HFFc6 (cell line): ENCODE measurements around the gene CALML3. TPM values are rescaled to one million over a fixed set of nuclear protein-coding genes. Genes with fewer than 3 reads are reported as not detected.
"Not testable (repeated sequence)": the region's sequence is repeated elsewhere in the genome, so short reads cannot be mapped to it uniquely, and the experiment has no call there.

Experiments
- DNase-seq: peaks from one replicate; pipeline ENCODE4 v3.0.0-alpha.2; 2018
- H3K27ac Mint-ChIP-seq: 2 replicates; pipeline ENCODE4 v1.8.0; 2020; ENCODE audit warnings: mild to moderate bottlenecking, mixed read lengths
- H3K27me3 Mint-ChIP-seq: 2 replicates; pipeline ENCODE4 v1.8.0; 2021; ENCODE audit warnings: mild to moderate bottlenecking, moderate library complexity, mixed read lengths; ENCODE audit not compliant: insufficient read depth
- H3K36me3 Mint-ChIP-seq: 2 replicates; pipeline ENCODE4 v1.8.0; 2021; ENCODE audit warnings: low read depth, mixed read lengths
- H3K4me1 Mint-ChIP-seq: 2 replicates; pipeline ENCODE4 v1.8.0; 2020; ENCODE audit warnings: low read depth, mixed read lengths
- H3K4me3 Mint-ChIP-seq: 2 replicates; pipeline ENCODE4 v1.8.0; 2020; ENCODE audit warnings: mild to moderate bottlenecking, moderate library complexity, mixed read lengths
- H3K9me3 Mint-ChIP-seq: 2 replicates; pipeline ENCODE4 v1.8.0; 2020; ENCODE audit warnings: mild to moderate bottlenecking, mixed read lengths
- CTCF ChIP-seq: fragments of 200-600 bp; sonication (generic); IDR thresholded peaks from 2 replicates; pipeline ENCODE4 v1.5.0; 2021; ENCODE audit warnings: antibody characterized with exemption, mild to moderate bottlenecking
- long read RNA-seq: library from polyadenylated mRNA; unstranded; transcript quantifications from one replicate; pipeline ENCODE4 v2.0.0, GENCODE V29; 2019
- total RNA-seq, 6 experiments: library from RNA; stranded (reverse); fragmentation: NEBNext Ultra II Directional; extraction: Animal tissue kit (Norgen Biotek cat#: 25700); gene quantifications; 2 replicates in 1 of 6; 3 replicates in 5 of 6; pipeline ENCODE4 v1.2.3, GENCODE V29; 2021

Gene CALML3
- not detected for total RNA-seq
- long read RNA-seq: 0 reads

DNA sequence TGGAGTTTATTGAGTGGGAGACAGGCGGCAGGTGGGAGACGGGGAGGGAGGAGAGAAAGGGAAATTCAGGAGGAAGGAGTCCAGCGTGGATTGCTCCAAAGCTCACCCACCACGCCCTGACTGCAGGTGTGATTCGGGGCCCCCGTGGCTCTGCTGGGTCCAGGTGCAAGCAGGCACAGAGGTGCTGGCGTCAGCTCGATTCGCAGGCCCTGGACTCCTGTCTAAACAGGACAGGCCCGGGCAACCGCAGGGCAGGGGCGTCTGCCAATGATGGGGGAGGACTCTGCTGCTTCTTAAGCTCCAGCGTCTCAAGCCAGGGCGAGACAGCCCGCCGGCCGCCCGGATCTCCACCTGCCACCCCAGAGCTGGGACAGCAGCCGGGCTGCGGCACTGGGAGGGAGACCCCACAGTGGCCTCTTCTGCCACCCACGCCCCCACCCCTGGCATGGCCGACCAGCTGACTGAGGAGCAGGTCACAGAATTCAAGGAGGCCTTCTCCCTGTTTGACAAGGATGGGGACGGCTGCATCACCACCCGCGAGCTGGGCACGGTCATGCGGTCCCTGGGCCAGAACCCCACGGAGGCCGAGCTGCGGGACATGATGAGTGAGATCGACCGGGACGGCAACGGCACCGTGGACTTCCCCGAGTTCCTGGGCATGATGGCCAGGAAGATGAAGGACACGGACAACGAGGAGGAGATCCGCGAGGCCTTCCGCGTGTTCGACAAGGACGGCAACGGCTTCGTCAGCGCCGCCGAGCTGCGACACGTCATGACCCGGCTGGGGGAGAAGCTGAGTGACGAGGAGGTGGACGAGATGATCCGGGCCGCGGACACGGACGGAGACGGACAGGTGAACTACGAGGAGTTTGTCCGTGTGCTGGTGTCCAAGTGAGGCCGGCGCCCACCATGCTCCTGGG is at the start of gene CALML3:
TSS of gene CALML3 (plus strand) at position 321 of the 920 bp plus-strand sequence. CDS start at position 446, 125 bp downstream.
- H3K4me1 Mint-ChIP-seq: no peaks in the 10 kb centered on the region
- no peak for DNase-seq
- no peak for TF ChIP-seq CTCF
- peaks cover 5% of the 10 kb centered on the region for H3K27me3 Mint-ChIP-seq
- H3K27ac Mint-ChIP-seq: no peak within 1 kb of the TSS
- no peaks in the 10 kb centered on the region for H3K9me3 Mint-ChIP-seq
- no peak within 1 kb of the TSS for H3K4me3 Mint-ChIP-seq
- H3K36me3 Mint-ChIP-seq: no peaks in the 10 kb centered on the region

DNA sequence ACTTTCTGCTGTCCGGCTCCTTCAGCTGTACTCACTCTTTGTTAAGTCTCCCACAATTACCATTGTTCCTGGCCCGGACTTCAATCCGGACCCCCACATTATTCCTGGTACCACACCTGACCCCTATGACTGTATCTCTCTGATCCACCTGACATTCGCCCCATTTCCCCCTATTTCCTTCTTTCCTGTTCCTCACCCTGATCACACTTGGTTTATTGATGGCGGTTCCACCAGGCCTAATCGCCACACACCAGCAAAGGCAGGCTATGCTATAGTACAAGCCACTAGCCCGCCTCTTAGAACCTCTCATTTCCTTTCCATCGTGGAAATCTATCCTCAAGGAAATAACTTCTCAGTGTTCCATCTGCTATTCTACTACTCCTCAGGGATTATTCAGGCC is 49.7 kb upstream of the CALML3 start:
- not testable (repeated sequence) for DNase-seq, H3K9me3 Mint-ChIP-seq, H3K27ac Mint-ChIP-seq, H3K4me1 Mint-ChIP-seq, H3K4me3 Mint-ChIP-seq, H3K27me3 Mint-ChIP-seq, H3K36me3 Mint-ChIP-seq

GRCh38 chr10:5475974-5476807 is 48.6 kb upstream of the CALML3 start:
- not testable (repeated sequence) for H3K36me3 Mint-ChIP-seq, H3K9me3 Mint-ChIP-seq, DNase-seq, H3K27ac Mint-ChIP-seq, H3K4me3 Mint-ChIP-seq, H3K27me3 Mint-ChIP-seq, H3K4me1 Mint-ChIP-seq

DNA sequence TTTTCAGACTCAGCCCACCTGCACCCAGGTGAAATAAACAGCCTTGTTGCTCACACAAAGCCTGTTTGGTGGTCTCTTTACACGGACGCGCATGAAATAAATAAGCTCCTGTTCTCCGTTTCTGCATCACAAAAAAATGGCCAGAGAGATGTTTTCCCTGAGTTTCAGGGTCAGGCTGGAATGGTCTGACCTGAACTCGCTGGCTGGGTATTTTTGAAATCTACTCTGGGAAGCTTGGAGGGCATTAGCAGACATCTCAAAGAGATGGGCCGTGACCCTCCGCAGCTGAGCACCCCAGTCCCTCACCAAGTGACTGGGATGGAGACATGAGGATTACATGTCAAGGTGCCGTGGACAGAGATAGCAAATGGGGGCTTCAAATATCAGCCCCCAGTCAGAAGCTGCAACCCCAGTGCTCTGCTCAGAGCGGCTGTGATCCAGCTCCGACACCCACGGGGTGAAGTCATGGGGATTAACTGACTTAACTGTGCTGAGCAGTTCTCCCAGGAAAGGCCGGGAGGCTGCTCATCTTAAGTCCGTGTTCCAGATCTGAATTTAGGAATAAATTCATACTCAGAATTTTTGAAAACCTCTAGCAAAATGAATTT is 47.7 kb upstream of the CALML3 start:
- DNase-seq: no peak
- peaks cover 5% of the 10 kb centered on the region for H3K27me3 Mint-ChIP-seq
- no peak for TF ChIP-seq CTCF
- H3K36me3 Mint-ChIP-seq: no peaks in the 10 kb centered on the region
- H3K27ac Mint-ChIP-seq: no peak overlapping the region
- no peak overlapping the region for H3K4me3 Mint-ChIP-seq
- no peaks in the 10 kb centered on the region for H3K9me3 Mint-ChIP-seq
- H3K4me1 Mint-ChIP-seq: peaks cover 5% of the 10 kb centered on the region; the same call in 1 of the 2 replicates

DNA sequence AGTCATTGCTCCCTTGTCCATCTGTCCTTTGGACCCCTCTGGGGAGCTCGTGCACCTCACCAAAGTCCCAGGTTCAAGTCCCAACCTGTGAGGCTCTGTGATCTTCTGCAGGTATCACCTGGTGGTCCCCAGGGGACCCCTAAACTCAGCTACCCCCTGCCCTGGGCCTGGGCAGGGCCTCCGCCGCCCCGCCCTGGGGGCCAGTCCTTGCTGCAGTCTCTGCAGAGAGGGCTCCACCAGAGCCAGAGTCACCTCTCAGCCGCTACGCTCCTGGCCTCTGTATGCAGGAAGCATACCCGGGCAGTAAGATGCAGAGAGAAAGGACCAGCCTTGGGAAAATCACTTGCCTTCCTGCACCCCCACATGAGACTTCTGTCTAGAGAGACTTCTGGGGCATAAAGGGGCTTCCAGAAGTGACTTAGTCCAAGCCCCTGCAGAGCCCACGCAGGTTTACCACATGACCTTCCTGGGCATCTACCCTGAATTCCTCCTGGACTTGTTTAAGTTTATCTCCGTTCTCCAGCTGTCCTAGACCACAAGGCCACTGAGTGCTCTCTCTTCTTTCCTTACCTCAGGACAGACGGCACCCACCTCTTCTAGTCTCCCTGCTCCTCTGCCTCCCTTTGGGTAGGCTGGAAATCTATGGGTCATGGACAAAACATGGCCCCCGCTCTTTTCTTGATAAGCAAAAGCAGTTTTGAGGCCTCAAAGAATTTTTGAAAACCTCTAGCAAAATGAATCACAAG is 46.6 kb upstream of the CALML3 start:
- TF ChIP-seq CTCF: no peak
- DNase-seq: no peak
- no peak overlapping the region for H3K27ac Mint-ChIP-seq

More for the DNA sequence above, 46.6 kb upstream of the CALML3 start:
- Mint-ChIP-seq H3K36me3 (no peaks in the 10 kb centered on the region), H3K27me3 (peaks cover 5% of the 10 kb centered on the region), H3K4me3 (no peak overlapping the region), H3K9me3 (no peaks in the 10 kb centered on the region), H3K4me1 (no peaks in the 10 kb centered on the region)
